GM12878 (cell line): ENCODE results near the gene KLHL35.

ENCODE experiments used
- CTCF ChIP-seq, 3 experiments: IDR thresholded peaks in 2 of 3; conservative IDR thresholded peaks in 1 of 3; 2 replicates each; pipeline ENCODE4 v1.5.1; 2011; ENCODE audit warnings: low read depth in 3 of 3, low read length in 3 of 3, mild to moderate bottlenecking in 3 of 3, control low read depth in 2 of 3, moderate library complexity in 2 of 3, inconsistent platforms in 1 of 3, mixed read lengths in 1 of 3; ENCODE audit not compliant: control insufficient read depth in 2 of 3, insufficient read depth in 1 of 3; ENCODE audit errors: extremely low read depth in 1 of 3
- FOS ChIP-seq: IDR thresholded peaks from 3 replicates; pipeline ENCODE4 v1.6.1; 2011; ENCODE audit warnings: borderline replicate concordance; ENCODE audit not compliant: insufficient read length; ENCODE audit errors: extremely low read depth
- POLR2AphosphoS5 ChIP-seq: IDR thresholded peaks from 2 replicates; pipeline ENCODE4 v1.6.1; 2011; ENCODE audit warnings: mild to moderate bottlenecking, low read length, inconsistent platforms
- SREBF2 ChIP-seq: IDR thresholded peaks from 2 replicates; pipeline ENCODE4 v1.6.1; 2012; ENCODE audit warnings: mild to moderate bottlenecking, low read length
- TAF1 ChIP-seq: IDR thresholded peaks from 2 replicates; pipeline ENCODE4 v1.6.1; 2011; ENCODE audit warnings: mild to moderate bottlenecking, low read depth, low read length, borderline replicate concordance
- TF ChIP-seq, protein P1 (sequence below): IDR thresholded peaks from 2 replicates; pipeline ENCODE4 v1.6.1; 2012; ENCODE audit warnings: low read depth, low read length, improper control_type of control experiment

GRCh38 chr11:75441804-75442132 lies 8.8 kb upstream of the KLHL35 start:
- TF ChIP-seq, protein P1, sequence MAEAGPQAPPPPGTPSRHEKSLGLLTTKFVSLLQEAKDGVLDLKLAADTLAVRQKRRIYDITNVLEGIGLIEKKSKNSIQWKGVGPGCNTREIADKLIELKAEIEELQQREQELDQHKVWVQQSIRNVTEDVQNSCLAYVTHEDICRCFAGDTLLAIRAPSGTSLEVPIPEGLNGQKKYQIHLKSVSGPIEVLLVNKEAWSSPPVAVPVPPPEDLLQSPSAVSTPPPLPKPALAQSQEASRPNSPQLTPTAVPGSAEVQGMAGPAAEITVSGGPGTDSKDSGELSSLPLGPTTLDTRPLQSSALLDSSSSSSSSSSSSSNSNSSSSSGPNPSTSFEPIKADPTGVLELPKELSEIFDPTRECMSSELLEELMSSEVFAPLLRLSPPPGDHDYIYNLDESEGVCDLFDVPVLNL: no peak
- TF ChIP-seq CTCF (IDR thresholded peaks at IDR 0.05 in 2 of 3, conservative IDR thresholded peaks at IDR 0.05 in 1 of 3; ENCODE audit: control insufficient read depth in 2 of 3, extremely low read depth in 1 of 3, insufficient read depth in 1 of 3, low read depth in 3 of 3, low read length in 3 of 3): no peak
- no peak for TF ChIP-seq TAF1
- no peak for TF ChIP-seq POLR2AphosphoS5
- TF ChIP-seq SREBF2: no peak
- TF ChIP-seq FOS: no peak
